Daoy (cell line): ENCODE measurements around the gene NLRC5. TPM values are rescaled to one million over a fixed set of nuclear protein-coding genes. Genes with fewer than 3 reads are reported as not detected.

Source experiments
- DNase-seq: peaks from one replicate; pipeline ENCODE4 v3.0.0-alpha.2; 2015; ENCODE audit warnings: low read depth
- total RNA-seq: library from RNA; depleted of rRNA; stranded (reverse); fragments of >200 nt; shearing (Covaris generic); gene quantifications from 2 replicates; pipeline ENCODE4 v1.2.3, GENCODE V29; 2014; rRNA removed

The NLRC5 gene
- total RNA-seq, 1 experiment from 2014 or later, result 9.0 TPM

DNA sequence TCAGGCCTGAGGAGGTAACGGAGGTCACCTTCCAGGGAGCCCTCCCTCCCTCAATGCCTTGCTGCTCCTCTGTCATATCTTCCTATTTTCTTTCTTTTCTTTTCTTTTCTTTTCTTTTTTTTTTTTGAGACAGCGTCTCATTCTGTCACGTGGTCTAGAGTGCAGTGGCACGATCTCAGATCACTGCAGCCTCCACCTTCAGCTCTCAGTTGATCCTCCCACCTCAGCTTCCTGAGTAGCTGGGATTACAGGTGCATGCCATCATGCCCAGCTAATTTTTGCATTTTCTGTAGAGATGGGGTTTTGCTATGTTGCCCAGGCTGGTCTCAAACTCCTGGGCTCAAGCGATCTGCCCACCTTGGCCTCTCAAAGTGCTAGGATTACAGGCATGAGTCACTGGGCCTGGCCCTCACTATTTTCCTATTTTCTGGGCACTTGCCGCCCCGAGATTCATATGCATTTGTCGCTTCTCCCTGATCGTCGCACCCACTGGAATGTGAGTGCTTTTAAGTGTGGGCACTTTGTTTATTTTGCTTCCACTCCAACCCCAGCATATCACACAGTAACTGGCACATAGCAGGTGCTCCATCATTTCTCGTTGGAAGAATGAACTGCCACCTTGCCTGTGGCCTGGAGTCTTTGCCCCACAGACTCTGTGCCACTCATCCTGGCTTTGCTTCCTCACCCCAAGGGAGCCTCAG lies 134.8 kb downstream of the NLRC5 start:
- DNase-seq, result no peak

DNA sequence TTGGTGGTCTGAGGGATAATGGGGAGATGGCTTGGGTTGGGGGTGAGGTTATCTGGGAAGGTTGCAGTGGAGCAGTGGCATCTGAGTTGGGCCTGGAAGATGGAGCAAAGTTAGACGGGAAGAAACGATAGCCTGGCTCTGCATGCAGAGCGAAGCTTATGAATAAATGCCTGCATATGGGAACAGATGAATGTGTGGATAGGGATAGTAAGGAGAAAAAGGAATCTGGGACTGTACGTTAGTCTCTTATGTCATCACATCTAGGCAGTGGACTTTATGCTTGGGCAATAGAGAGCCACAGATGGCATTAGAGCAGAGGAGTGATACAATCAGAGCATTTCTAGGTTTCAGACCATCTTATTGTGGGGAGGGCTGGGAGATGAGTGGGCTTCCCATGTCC lies 136.0 kb downstream of the NLRC5 start:
- DNase-seq, result no peak

DNA sequence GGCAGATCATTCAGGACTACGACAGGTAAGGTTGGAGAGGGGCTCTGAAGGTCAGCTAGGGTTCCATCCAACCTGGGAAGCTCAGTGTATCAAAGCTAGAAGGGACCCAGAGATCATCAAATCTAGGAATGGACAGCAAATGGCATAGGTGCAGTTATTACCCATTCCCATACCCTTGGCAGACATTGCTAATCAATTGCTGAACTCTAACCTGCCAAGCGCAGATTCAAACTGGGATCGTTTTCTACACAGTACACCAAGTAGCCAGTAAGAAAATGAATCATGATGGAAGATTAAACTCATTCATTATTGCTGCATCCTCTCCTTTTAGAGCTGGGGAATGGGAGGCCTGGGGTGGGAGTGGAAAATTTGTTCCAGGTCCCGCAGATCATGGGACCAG lies 136.6 kb downstream of the NLRC5 start:
- DNase-seq, result no peak

DNA sequence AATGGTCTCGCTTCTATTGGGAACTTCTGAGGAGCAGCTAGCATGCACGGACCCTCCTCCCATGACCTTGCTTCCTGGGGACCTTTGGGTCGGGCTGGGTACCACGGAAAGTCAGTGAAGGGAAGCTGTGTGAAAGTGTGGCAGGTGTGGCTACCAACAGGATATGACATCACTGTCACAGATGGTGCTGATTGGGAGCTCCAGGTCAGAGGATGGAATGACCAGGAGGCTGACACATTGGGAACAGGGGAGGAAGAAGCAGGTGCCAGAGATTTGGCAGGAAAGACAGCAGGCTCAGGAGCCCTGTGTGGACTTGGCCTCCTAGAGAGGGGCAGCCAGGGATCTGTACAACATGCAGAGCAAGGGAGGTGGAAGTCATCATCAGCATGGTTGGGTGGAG lies 137.1 kb downstream of the NLRC5 start:
- DNase-seq, result no peak

DNA sequence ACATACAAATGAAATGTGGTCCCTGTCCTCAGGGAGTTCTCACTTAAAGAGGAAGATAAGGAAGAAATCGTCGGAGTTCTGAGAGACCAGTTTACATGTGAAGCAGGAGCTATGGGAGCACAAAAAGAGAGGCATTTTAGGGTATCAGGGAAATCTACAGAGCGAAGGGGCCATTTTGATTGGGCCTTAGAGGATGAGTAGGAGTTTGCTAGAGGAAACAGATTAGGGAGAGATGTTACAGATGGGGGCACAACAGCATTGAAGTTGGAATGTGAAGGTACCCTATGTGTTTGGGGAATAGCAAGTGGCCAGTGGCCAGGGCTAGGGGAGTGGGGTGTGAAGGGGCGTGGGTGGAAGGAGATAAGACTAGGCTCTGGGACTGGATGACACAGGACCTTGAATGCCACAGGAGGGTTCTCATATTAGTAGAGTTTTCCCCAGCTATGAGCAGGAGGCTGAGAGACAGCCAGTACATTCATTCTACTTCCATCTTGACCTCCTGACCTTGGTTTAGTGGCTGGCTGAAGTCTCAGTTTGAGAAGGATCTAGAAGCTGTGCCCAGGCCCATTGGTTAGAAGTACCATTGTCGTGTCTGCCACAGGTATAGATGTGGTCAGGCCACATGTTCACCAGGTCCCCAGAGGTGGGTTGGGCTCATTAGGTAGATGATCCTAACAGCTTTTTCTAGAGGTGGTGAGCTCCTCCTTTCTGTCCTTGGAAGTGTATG lies 137.8 kb downstream of the NLRC5 start:
- no peak for DNase-seq

DNA sequence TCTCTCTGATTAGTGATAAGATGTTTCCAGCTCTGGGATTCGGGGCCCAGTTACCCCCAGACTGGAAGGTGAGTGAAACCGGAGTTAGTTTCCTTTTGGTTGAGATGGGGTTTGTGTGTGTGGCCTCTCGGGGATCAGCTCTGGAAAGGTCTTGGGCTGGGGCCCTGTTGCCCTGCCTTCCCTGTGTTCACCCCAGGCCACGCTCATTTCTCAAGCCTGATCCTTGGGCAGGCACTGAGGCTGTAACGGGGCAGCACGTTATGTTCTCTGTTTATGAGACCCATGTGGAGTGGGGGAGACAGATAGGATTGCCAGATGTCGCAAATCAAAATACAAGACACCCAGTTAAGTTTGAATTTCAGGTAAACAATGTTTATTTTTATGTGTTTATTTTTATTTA lies 138.5 kb downstream of the NLRC5 start:
- DNase-seq, result no peak

DNA sequence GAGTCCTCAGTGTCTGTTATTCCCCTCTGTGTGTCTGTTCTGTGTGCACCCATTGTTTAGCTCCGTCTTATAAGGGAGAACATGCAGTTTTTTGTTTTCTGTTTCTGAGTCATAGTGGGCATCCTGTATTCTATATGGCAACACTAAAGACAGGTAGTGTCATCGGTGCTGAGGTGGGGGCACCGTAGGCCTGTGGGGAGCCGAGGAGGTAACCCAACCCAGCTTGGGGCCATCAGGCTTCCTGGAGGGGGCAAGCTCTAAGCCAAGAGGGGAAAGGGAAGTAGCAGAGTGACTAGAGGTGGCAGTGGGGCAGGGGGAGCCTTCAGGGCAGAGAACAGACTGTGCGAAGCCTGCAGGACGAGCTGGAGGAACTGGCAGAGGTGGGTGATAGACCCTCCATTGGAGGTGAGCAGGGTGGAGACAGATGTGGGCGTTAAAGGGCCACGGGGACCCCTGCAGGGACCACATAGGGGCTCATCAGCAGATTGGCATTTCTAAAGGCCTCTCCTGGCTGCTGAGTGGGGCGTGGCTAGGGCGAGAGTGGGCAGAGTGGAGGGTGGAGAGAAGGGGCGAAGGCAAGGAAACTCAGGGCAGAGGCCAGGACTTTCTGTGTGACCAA lies 139.5 kb downstream of the NLRC5 start:
- no peak for DNase-seq

DNA sequence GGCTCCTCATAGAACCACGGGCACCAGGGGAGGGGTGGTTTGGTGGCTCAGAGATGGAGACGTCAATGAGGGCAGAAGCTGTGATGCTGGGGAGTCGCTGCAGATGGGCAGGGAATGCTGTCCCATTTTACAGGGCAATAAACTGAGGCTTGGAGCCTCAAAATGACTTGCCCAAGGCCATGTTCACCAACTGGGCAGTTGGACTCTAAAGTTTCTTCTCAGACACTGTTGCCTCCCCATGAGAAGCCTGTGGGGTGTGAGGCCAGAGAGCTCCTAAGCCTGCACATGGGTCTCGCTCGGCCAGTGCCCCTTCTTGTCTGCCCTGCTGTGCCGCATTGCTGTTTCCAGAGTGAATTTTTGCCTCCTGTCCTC lies 141.6 kb downstream of the NLRC5 start:
- DNase-seq, result no peak

DNA sequence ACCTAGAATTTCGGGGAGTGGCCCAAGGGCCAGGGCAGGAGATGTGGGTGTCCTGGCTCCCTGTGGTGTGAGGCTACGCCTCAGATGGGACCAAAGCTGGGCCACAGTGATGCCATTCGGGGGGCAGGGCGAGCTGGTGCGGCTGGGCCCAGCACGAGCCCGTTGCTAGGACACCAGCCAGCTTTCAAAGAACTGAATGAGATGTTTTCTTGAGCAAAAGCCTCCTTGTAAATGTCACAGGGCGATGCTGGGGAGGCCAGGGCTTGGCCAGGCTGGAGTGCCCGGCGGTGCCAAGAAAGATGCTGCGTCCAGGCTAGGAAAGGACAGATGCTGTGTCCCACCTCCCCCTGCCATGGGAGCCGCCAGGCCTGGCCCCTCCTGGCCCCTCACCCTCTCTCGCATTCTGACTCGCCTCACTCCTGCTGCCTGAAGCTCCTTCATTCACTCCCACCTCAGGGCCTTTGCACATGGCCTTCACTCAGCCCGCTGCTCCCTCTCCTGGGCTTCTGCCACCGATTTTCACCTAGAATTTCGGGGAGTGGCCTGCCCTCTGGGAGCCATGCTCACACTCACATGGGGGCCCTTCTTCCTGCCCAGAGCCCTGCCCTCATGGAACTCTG lies 142.1 kb downstream of the NLRC5 start:
- DNase-seq, result no peak

DNA sequence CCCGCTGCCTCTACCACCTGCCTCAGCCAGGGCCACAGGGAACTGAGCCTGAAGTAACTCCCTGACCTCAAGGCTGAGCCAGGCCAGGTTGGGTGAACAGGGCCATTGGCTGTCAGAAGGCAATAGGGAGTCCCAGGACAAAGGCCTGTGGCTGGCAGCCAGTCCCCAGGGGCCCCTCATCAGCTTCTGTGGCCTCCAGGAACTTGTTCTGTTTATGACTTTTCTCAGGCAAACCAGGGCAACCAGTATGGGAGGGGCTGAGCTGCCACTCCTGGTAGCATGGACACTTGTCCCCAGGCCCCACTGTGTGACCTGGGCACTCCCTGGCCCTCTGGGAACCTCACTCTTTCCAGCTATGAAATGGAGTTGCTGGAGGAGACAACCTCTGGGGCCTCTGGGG lies 143.1 kb downstream of the NLRC5 start:
- no peak for DNase-seq

DNA sequence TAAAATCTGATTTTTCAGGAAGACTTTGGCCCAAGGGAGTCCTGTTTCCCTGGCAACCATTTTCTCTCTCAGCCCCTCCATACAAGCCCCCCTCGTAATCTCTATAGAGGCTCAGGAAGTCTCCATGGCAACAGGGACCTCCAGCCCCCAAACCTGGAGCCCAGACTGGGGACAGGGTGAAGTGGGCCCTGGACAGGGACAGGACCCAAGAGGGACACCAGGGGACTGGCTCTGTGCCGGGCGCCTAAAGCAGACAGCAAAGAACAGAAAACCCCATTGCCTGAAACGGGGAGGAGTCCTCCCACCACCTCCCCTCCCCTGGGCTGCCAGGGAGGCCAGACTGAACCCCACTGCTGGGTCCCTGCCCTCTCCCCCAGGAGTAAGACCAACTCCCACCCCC lies 143.7 kb downstream of the NLRC5 start:
- no peak for DNase-seq

Other genes starting within 250 kb of the NLRC5 start
- not detected in 2 replicates for gene SLC12A3, start 124.3 kb upstream of the NLRC5 start, total RNA-seq
- 24.3 and 29.4 TPM in 2 replicates for gene HERPUD1, start 57.4 kb upstream of the NLRC5 start, total RNA-seq
- gene CETP, start 27.6 kb upstream of the NLRC5 start, total RNA-seq, result not detected in 2 replicates
- 10.0 and 15.2 TPM in 2 replicates for gene CPNE2, start 103.0 kb downstream of the NLRC5 start, total RNA-seq
- gene PSME3IP1, start 196.5 kb downstream of the NLRC5 start, total RNA-seq, result 112 and 120 TPM in 2 replicates
- 30.3 and 32.2 TPM in 2 replicates for gene RSPRY1, start 196.8 kb downstream of the NLRC5 start, total RNA-seq